Activated naive CD4-positive, alpha-beta T cell treated with anti-CD3 and anti-CD28 coated beads, Interleukin-2, amount 50 U/mL, for 24 hours (primary cell): ENCODE measurements around the gene ARFGEF2.
A peak's percentile ranks its signal among the peaks of the same experiment; 100 is the strongest.

ENCODE experiments used
- H3K27ac Mint-ChIP-seq: one replicate; pipeline ENCODE4 v1.8.0; 2021; ENCODE audit warnings: mild to moderate bottlenecking, mixed read lengths
- H3K27me3 Mint-ChIP-seq: one replicate; pipeline ENCODE4 v1.8.0; 2021; ENCODE audit warnings: mixed read lengths
- H3K36me3 Mint-ChIP-seq: one replicate; pipeline ENCODE4 v1.8.0; 2021; ENCODE audit warnings: mixed read lengths
- H3K4me1 Mint-ChIP-seq: one replicate; pipeline ENCODE4 v1.8.0; 2021; ENCODE audit warnings: mixed read lengths
- H3K4me3 Mint-ChIP-seq: one replicate; pipeline ENCODE4 v1.8.0; 2021; ENCODE audit warnings: mild to moderate bottlenecking, mixed read lengths
- H3K9me3 Mint-ChIP-seq: one replicate; pipeline ENCODE4 v1.8.0; 2021; ENCODE audit warnings: mixed read lengths

ARFGEF2 gene

GRCh38 chr20:48892049-48892470 is 29.5 kb upstream of the ARFGEF2 start:
- Mint-ChIP-seq H3K9me3 (no peaks in the 10 kb centered on the region), H3K36me3 (no peaks in the 10 kb centered on the region), H3K27ac (no peak overlapping the region), H3K4me1 (no peaks in the 10 kb centered on the region), H3K4me3 (no peak overlapping the region), H3K27me3 (no peaks in the 10 kb centered on the region)

- Mint-ChIP-seq H3K9me3 (no peaks in the 10 kb centered on the region), H3K27me3 (no peaks in the 10 kb centered on the region), H3K4me3 (no peak overlapping the region), H3K27ac (no peak overlapping the region), H3K36me3 (no peaks in the 10 kb centered on the region), H3K4me1 (no peaks in the 10 kb centered on the region)
These were observed 28.6 kb upstream of the ARFGEF2 start for GRCh38 chr20:48892891-48893290.

- Mint-ChIP-seq H3K4me1 (no peaks in the 10 kb centered on the region), H3K27ac (peak overlapping the region; percentile 46), H3K36me3 (no peaks in the 10 kb centered on the region), H3K4me3 (no peak overlapping the region), H3K27me3 (no peaks in the 10 kb centered on the region), H3K9me3 (no peaks in the 10 kb centered on the region)
These were observed 28.1 kb upstream of the ARFGEF2 start for GRCh38 chr20:48893374-48893773.

GRCh38 chr20:48897305-48898010 is 24.1 kb upstream of the ARFGEF2 start:
- no peak overlapping the region for H3K27ac Mint-ChIP-seq
- no peaks in the 10 kb centered on the region for H3K9me3 Mint-ChIP-seq
- H3K4me1 Mint-ChIP-seq, result no peaks in the 10 kb centered on the region
- no peak overlapping the region for H3K4me3 Mint-ChIP-seq
- no peaks in the 10 kb centered on the region for H3K27me3 Mint-ChIP-seq
- no peaks in the 10 kb centered on the region for H3K36me3 Mint-ChIP-seq

- Mint-ChIP-seq H3K36me3 (no peaks in the 10 kb centered on the region), H3K4me3 (no peak overlapping the region), H3K9me3 (no peaks in the 10 kb centered on the region), H3K27me3 (no peaks in the 10 kb centered on the region), H3K27ac (no peak overlapping the region), H3K4me1 (no peaks in the 10 kb centered on the region)
These were observed 23.3 kb upstream of the ARFGEF2 start for GRCh38 chr20:48898210-48898609.

- Mint-ChIP-seq H3K4me3 (no peak overlapping the region), H3K9me3 (no peaks in the 10 kb centered on the region), H3K27ac (peak overlapping the region; percentile 4), H3K36me3 (no peaks in the 10 kb centered on the region), H3K27me3 (no peaks in the 10 kb centered on the region), H3K4me1 (no peaks in the 10 kb centered on the region)
These were observed 22.5 kb upstream of the ARFGEF2 start for GRCh38 chr20:48898896-48899530.

GRCh38 chr20:48899881-48900280 is 21.6 kb upstream of the ARFGEF2 start:
- Mint-ChIP-seq H3K4me3 (no peak overlapping the region), H3K9me3 (no peaks in the 10 kb centered on the region), H3K27me3 (no peaks in the 10 kb centered on the region), H3K4me1 (peaks cover 4% of the 10 kb centered on the region), H3K36me3 (no peaks in the 10 kb centered on the region), H3K27ac (no peak overlapping the region)

- Mint-ChIP-seq H3K4me1 (peaks cover 4% of the 10 kb centered on the region), H3K27me3 (no peaks in the 10 kb centered on the region), H3K27ac (no peak overlapping the region), H3K36me3 (no peaks in the 10 kb centered on the region), H3K4me3 (no peak overlapping the region), H3K9me3 (no peaks in the 10 kb centered on the region)
These were observed 20.2 kb upstream of the ARFGEF2 start for GRCh38 chr20:48901326-48901725.

- Mint-ChIP-seq H3K27me3 (no peaks in the 10 kb centered on the region), H3K27ac (no peak overlapping the region), H3K4me1 (peaks cover 4% of the 10 kb centered on the region), H3K36me3 (no peaks in the 10 kb centered on the region), H3K9me3 (no peaks in the 10 kb centered on the region), H3K4me3 (no peak overlapping the region)
These were observed 17.8 kb upstream of the ARFGEF2 start for GRCh38 chr20:48903705-48904104.

GRCh38 chr20:48904566-48905296 is 16.8 kb upstream of the ARFGEF2 start:
- H3K27me3 Mint-ChIP-seq, result no peaks in the 10 kb centered on the region
- H3K36me3 Mint-ChIP-seq, result no peaks in the 10 kb centered on the region
- no peaks in the 10 kb centered on the region for H3K9me3 Mint-ChIP-seq
- H3K27ac Mint-ChIP-seq, result no peak overlapping the region
- peaks cover 4% of the 10 kb centered on the region for H3K4me1 Mint-ChIP-seq
- H3K4me3 Mint-ChIP-seq, result no peak overlapping the region

- no peak overlapping the region for H3K27ac Mint-ChIP-seq
- H3K27me3 Mint-ChIP-seq, result no peaks in the 10 kb centered on the region
- H3K9me3 Mint-ChIP-seq, result no peaks in the 10 kb centered on the region
- peaks cover 4% of the 10 kb centered on the region for H3K4me1 Mint-ChIP-seq
- H3K4me3 Mint-ChIP-seq, result no peak overlapping the region
- no peaks in the 10 kb centered on the region for H3K36me3 Mint-ChIP-seq
These were observed 16.2 kb upstream of the ARFGEF2 start for GRCh38 chr20:48905297-48905647.

- H3K27me3 Mint-ChIP-seq, result peaks cover 1% of the 10 kb centered on the region
- H3K4me3 Mint-ChIP-seq, result no peak overlapping the region
- H3K36me3 Mint-ChIP-seq, result no peaks in the 10 kb centered on the region
- no peaks in the 10 kb centered on the region for H3K9me3 Mint-ChIP-seq
- H3K27ac Mint-ChIP-seq, result no peak overlapping the region
- peaks cover 4% of the 10 kb centered on the region for H3K4me1 Mint-ChIP-seq
These were observed 15.2 kb upstream of the ARFGEF2 start for GRCh38 chr20:48906221-48906877.

- peaks cover 4% of the 10 kb centered on the region for H3K4me1 Mint-ChIP-seq
- H3K9me3 Mint-ChIP-seq, result no peaks in the 10 kb centered on the region
- no peak overlapping the region for H3K4me3 Mint-ChIP-seq
- H3K27me3 Mint-ChIP-seq, result peaks cover 1% of the 10 kb centered on the region
- H3K27ac Mint-ChIP-seq, result peak overlapping the region; percentile 30
- no peaks in the 10 kb centered on the region for H3K36me3 Mint-ChIP-seq
These were observed 12.7 kb upstream of the ARFGEF2 start for GRCh38 chr20:48908656-48909319.

- Mint-ChIP-seq H3K36me3 (no peaks in the 10 kb centered on the region), H3K4me1 (no peaks in the 10 kb centered on the region), H3K27me3 (peaks cover 1% of the 10 kb centered on the region), H3K27ac (no peak overlapping the region), H3K9me3 (no peaks in the 10 kb centered on the region), H3K4me3 (no peak overlapping the region)
These were observed 11.6 kb upstream of the ARFGEF2 start for GRCh38 chr20:48909910-48910309.

- Mint-ChIP-seq H3K27ac (no peak overlapping the region), H3K27me3 (peaks cover 1% of the 10 kb centered on the region), H3K4me3 (no peak overlapping the region), H3K36me3 (no peaks in the 10 kb centered on the region), H3K9me3 (no peaks in the 10 kb centered on the region), H3K4me1 (no peaks in the 10 kb centered on the region)
These were observed 11.1 kb upstream of the ARFGEF2 start for GRCh38 chr20:48910347-48910781.
